ENCODE data around the gene FCRL3. TPM values are rescaled to one million over a fixed set of nuclear protein-coding genes. Genes with fewer than 3 reads are reported as not detected.

The FCRL3 gene
- total RNA-seq, 1 experiment from 2014 or later, result not detected

GRCh38 chr1:157646144-157646543, 54.4 kb downstream of the FCRL3 start (continued):
- TF ChIP-seq PREB (CRISPR knock-in tag; IDR thresholded peaks at IDR 0.05; ENCODE audit: borderline replicate concordance) (no peak), EMX1 (CRISPR knock-in tag; IDR thresholded peaks at IDR 0.05) (no peak), IRF2 (CRISPR knock-in tag; IDR thresholded peaks at IDR 0.05; ENCODE audit: borderline replicate concordance, low read depth) (no peak), ETV6 (CRISPR knock-in tag; IDR thresholded peaks at IDR 0.05) (no peak), ATF3 (CRISPR knock-in tag; conservative IDR thresholded peaks at IDR 0.05) (no peak), JUN (CRISPR knock-in tag; IDR thresholded peaks at IDR 0.05) (no peak), ZNF232 (CRISPR knock-in tag; IDR thresholded peaks at IDR 0.05) (no peak), FOXP1 (CRISPR knock-in tag; IDR thresholded peaks at IDR 0.05; ENCODE audit: borderline replicate concordance) (no peak), ZNF425 (CRISPR knock-in tag; conservative IDR thresholded peaks at IDR 0.05) (no peak), PRRX2 (CRISPR knock-in tag; IDR thresholded peaks at IDR 0.05) (no peak), TP53 (CRISPR knock-in tag; IDR thresholded peaks at IDR 0.05) (no peak), KAT7 (CRISPR knock-in tag; IDR thresholded peaks at IDR 0.05; ENCODE audit: borderline replicate concordance) (no peak)

GRCh38 chr1:157641177-157641576, 59.4 kb downstream of the FCRL3 start:
- CTCF ChIA-PET, result interaction anchor here (0.6 to 1.9 kb wide), 4 partner anchors 50 to 309 kb away, joined by 3 to 12 read pairs (median 4); no protein-coding TSS in a partner anchor
- DNase-seq (ENCODE audit: low spot score) (no peak), ATAC-seq (peak; percentile 78)
- H3K9me3 Mint-ChIP-seq, result peaks cover 3% of the 10 kb centered on the region; the same call in 1 of the 2 replicates
- H3K36me3 Mint-ChIP-seq, result no peaks in the 10 kb centered on the region
- no peak overlapping the region for H3K27ac Mint-ChIP-seq
- H3K27me3 Mint-ChIP-seq (ENCODE audit: low read depth), result no peaks in the 10 kb centered on the region
- POLR2A ChIA-PET, result no interaction called here
- no peak for TF ChIP-seq HMGA2 (CRISPR knock-in tag; IDR thresholded peaks at IDR 0.05)
- TF ChIP-seq ZNF396 (CRISPR knock-in tag; IDR thresholded peaks at IDR 0.05; ENCODE audit: borderline replicate concordance), result no peak
- TF ChIP-seq ZNF671 (CRISPR knock-in tag; IDR thresholded peaks at IDR 0.05), result no peak
- no peak for TF ChIP-seq ZNF281 (CRISPR knock-in tag; IDR thresholded peaks at IDR 0.05)
- TF ChIP-seq ZBTB21 (CRISPR knock-in tag; IDR thresholded peaks at IDR 0.05; ENCODE audit: borderline replicate concordance), result no peak
- TF ChIP-seq FOXK1 (CRISPR knock-in tag; IDR thresholded peaks at IDR 0.05), result no peak
- no peak for TF ChIP-seq ELF4 (CRISPR knock-in tag; IDR thresholded peaks at IDR 0.05; ENCODE audit: low read depth)
- no peak for TF ChIP-seq ZNF121 (CRISPR knock-in tag; IDR thresholded peaks at IDR 0.05)
- no peak for TF ChIP-seq E2F1 (CRISPR knock-in tag; IDR thresholded peaks at IDR 0.05)
- no peak for TF ChIP-seq GTF2I (CRISPR knock-in tag; conservative IDR thresholded peaks at IDR 0.05)
- TF ChIP-seq ZNF263 (CRISPR knock-in tag; IDR thresholded peaks at IDR 0.05; ENCODE audit: low read depth), result no peak
- no peak for TF ChIP-seq GABPB1 (CRISPR knock-in tag; IDR thresholded peaks at IDR 0.05)
- TF ChIP-seq KAT7 (CRISPR knock-in tag; IDR thresholded peaks at IDR 0.05; ENCODE audit: borderline replicate concordance), result no peak
- no peak for TF ChIP-seq PRRX2 (CRISPR knock-in tag; IDR thresholded peaks at IDR 0.05)
- H3K4me3 Mint-ChIP-seq, result no peak overlapping the region
- no peaks in the 10 kb centered on the region for H3K4me1 Mint-ChIP-seq

Measured in WTC11 (cell line).